Measurements from ENCODE around the gene MAPK8IP1. TPM values are rescaled to one million over a fixed set of nuclear protein-coding genes. Genes with fewer than 3 reads are reported as not detected.
A peak's percentile ranks its signal among the peaks of the same experiment; 100 is the strongest.

MAPK8IP1 gene
- total RNA-seq, 4 donors from 2014 or later = 4.6 to 6.5 (median 5.4) TPM

DNA sequence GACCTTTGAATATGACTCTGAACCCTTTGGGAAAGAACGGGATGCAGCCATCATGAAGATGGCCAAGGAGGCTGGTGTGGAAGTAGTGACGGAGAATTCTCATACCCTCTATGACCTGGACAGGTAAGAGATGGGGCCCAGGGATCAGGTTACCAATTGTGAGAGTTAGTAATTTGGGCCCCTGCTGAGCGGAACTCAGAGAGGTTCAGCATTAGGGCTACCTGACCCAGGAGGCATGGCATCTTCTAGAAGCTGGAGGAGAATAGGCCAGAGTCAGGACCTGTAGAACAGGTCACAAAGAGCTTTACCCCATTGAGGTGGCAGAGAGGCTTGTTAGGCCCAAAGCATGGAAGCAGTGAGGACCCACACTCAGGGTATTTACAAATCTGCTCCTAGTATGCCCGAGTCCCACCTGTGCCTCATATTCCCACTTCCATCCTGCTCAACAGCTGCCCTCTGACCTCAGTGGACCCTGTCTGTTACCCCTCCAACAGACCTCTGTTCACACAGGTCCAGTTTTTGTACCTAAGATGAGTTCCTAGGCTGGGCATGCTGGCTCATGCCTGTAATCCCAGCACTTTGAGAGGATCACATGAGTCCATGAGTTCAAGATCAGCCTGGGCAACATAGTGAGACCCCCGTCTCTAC, 26.6 kb upstream of the MAPK8IP1 start:
- TF ChIP-seq CTCF (IDR thresholded peaks at IDR 0.05) = no peak
- TF ChIP-seq POLR2A (IDR thresholded peaks at IDR 0.05) = no peak
- H3K4me3 ChIP-seq (ENCODE audit: low read depth, poor library complexity, severe bottlenecking) = no peak overlapping the region
- WGBS, 2 donors = 53 to 61% methylated on average over 5 of the region's 5 CpGs
- intact Hi-C loops (cut with DNase I; ENCODE audit: low total_unique reads) = no loop called here
- peak in 1 of 2 donors; percentile 77 for DNase-seq (ENCODE audit: low spot score in 2 of 2)

DNA sequence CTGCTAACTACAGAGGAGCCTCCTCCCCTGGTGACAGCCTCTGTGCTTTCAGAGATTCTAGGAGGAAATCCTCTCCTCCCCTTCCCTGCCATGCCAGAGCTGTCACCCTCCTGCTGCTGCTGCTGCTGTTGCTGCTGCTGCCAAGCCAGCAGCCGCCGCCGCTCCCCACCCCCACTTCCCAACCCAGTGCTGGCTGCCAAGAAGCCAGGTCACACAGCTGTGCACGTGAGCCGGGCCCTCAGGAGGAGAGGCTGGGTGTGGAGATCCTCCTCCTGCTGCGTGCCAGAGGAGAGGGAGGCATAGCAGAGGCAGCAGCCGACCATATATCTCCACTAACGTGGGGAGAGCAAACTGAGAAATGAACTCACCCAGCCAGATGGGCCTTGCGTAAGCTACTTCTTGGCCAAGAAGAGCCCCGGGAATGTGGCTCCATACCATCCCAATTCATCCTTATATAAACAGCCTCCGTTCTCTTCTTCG, 25.8 kb upstream of the MAPK8IP1 start:
- no peak overlapping the region for H3K4me3 ChIP-seq (ENCODE audit: low read depth, poor library complexity, severe bottlenecking)
- peak; percentile 90 to 98 for DNase-seq (ENCODE audit: low spot score in 2 of 2)
- TF ChIP-seq POLR2A (IDR thresholded peaks at IDR 0.05) (no peak), CTCF (IDR thresholded peaks at IDR 0.05) (no peak)
- intact Hi-C loops (cut with DNase I; ENCODE audit: low total_unique reads) = no loop called here
- WGBS, 2 donors = 12 to 19% methylated on average over 12 of the region's 12 CpGs

DNA sequence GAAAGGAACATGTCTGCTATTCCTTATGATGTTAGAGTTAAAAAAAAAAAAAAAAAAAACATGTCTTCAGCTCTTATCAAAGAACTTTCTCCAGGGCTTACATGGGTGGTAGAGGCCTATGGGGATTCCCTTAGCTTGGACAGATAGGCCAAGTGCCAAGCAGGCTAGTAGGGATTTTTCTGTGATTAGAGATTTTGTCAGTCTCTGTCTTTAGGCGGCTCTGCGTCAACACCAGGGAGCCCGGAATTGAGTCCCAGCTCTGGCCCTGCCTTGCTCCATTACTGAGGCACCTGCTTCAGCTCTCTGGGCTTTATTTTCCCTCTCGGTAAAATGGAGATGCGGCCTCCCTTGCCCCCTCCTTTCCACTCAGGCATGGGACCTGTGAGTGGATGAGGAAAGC, 25.1 kb upstream of the MAPK8IP1 start:
- no peak overlapping the region for H3K4me3 ChIP-seq (ENCODE audit: low read depth, poor library complexity, severe bottlenecking)
- intact Hi-C loops (cut with DNase I; ENCODE audit: low total_unique reads) = no loop called here
- peak in 1 of 2 donors; percentile 66 for DNase-seq (ENCODE audit: low spot score in 2 of 2)
- WGBS, 2 donors = 80 to 90% methylated on average over 5 of the region's 5 CpGs
- TF ChIP-seq POLR2A (IDR thresholded peaks at IDR 0.05) (no peak), CTCF (IDR thresholded peaks at IDR 0.05) (no peak)

DNA sequence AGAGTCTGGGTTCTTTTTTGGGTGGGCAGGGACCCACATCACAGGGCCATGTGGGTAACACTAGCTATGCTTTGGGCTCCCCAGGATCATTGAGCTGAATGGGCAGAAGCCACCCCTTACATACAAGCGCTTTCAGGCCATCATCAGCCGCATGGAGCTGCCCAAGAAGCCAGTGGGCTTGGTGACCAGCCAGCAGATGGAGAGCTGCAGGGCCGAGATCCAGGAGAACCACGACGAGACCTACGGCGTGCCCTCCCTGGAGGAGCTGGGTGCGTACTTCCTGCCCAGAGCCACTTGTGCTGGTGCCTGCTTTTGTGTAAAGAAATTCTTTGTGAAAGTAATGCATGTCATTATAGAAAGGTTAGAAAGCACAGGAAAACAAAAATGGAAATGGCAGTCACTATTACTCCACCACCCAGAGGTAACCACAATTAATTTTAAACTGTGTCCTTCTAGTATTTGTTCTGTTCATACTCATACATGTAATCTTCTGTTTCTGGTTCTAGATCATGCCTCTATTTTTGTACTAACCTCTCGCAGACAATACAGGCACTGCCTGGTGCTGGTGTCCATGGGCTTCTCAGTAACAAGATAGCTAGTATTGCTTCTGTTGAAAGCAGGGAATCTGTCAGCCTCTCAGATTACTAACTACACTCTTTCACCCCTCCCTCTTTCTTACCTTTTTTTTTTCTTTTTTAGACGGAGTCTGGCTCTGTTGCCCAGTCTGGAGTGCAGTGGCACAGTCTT, 24.5 kb upstream of the MAPK8IP1 start:
- peak in 1 of 2 donors; percentile 74 for DNase-seq (ENCODE audit: low spot score in 2 of 2)
- TF ChIP-seq POLR2A (IDR thresholded peaks at IDR 0.05) = no peak
- no peak for TF ChIP-seq CTCF (IDR thresholded peaks at IDR 0.05)
- H3K4me3 ChIP-seq (ENCODE audit: low read depth, poor library complexity, severe bottlenecking) = no peak overlapping the region
- 85 to 88% methylated on average over 10 of the region's 10 CpGs for WGBS, 2 donors
- intact Hi-C loops (cut with DNase I; ENCODE audit: low total_unique reads) = no loop called here

- DNase-seq (ENCODE audit: low spot score in 2 of 2) = no peak
- H3K4me3 ChIP-seq (ENCODE audit: low read depth, poor library complexity, severe bottlenecking) = no peak overlapping the region
- TF ChIP-seq CTCF (IDR thresholded peaks at IDR 0.05) (no peak), POLR2A (IDR thresholded peaks at IDR 0.05) (no peak)
- intact Hi-C loops (cut with DNase I; ENCODE audit: low total_unique reads) = no loop called here
These were observed 21.4 kb upstream of the MAPK8IP1 start for GRCh38 chr11:45864041-45864440.

Data from lower leg skin (tissue), 4 donors.